ENCODE measurements around the gene FIGLA.
"Not testable (repeated sequence)": the region's sequence is repeated elsewhere in the genome, so short reads cannot be mapped to it uniquely, and the experiment has no call there.

FIGLA gene

GRCh38 chr2:70807102-70807827 is 16.8 kb upstream of the FIGLA start:
- no peak for DNase-seq

- DNase-seq: no peak
These were observed 16.2 kb upstream of the FIGLA start for GRCh38 chr2:70806620-70807019.

GRCh38 chr2:70806013-70806412 is 15.6 kb upstream of the FIGLA start:
- DNase-seq: no peak

- no peak for DNase-seq
These were observed 11.3 kb upstream of the FIGLA start for GRCh38 chr2:70801607-70802263.

GRCh38 chr2:70799706-70800105 is 9.3 kb upstream of the FIGLA start:
- DNase-seq: no peak

- not testable (repeated sequence) for DNase-seq
These were observed 7.6 kb upstream of the FIGLA start for GRCh38 chr2:70797996-70798395.

- DNase-seq: no peak
These were observed 7.1 kb upstream of the FIGLA start for GRCh38 chr2:70797506-70797905.

GRCh38 chr2:70796262-70796661 is 5.8 kb upstream of the FIGLA start:
- no peak for DNase-seq

- no peak for DNase-seq
These were observed 4.9 kb upstream of the FIGLA start for GRCh38 chr2:70795164-70795995.

GRCh38 chr2:70793450-70793849 is 3.0 kb upstream of the FIGLA start:
- no peak for DNase-seq

GRCh38 chr2:70789304-70790135 is 923 bp downstream of the FIGLA start:
- no peak for DNase-seq

- no peak for DNase-seq
These were observed 5.1 kb downstream of the FIGLA start for GRCh38 chr2:70785137-70785911.

- DNase-seq: no peak
These were observed 6.1 kb downstream of the FIGLA start for GRCh38 chr2:70784320-70784719.

GRCh38 chr2:70779911-70780545 is 10.4 kb downstream of the FIGLA start:
- no peak for DNase-seq

- no peak for DNase-seq
These were observed 11.0 kb downstream of the FIGLA start for GRCh38 chr2:70779491-70779890.

GRCh38 chr2:70778676-70779075 is 11.8 kb downstream of the FIGLA start:
- no peak for DNase-seq

- no peak for DNase-seq
These were observed 13.0 kb downstream of the FIGLA start for GRCh38 chr2:70777450-70777849.

- no peak for DNase-seq
These were observed 14.2 kb downstream of the FIGLA start for GRCh38 chr2:70776266-70776665.

- DNase-seq: no peak
These were observed 15.3 kb downstream of the FIGLA start for GRCh38 chr2:70775141-70775540.

GRCh38 chr2:70772486-70773155 is 17.8 kb downstream of the FIGLA start:
- no peak for DNase-seq

GRCh38 chr2:70771446-70771845 is 19.0 kb downstream of the FIGLA start:
- no peak for DNase-seq
